Activated T-helper 1 cell treated with Interleukin-2 at 50 U/mL for 16 hours (primary cell): ENCODE data around the gene LHCGR.
"Not testable (repeated sequence)": the region's sequence is repeated elsewhere in the genome, so short reads cannot be mapped to it uniquely, and the experiment has no call there.

Experiments used
- DNase-seq: peaks from one replicate; pipeline ENCODE4 v3.0.0-alpha.2; 2020; ENCODE audit warnings: low read depth

The LHCGR gene

DNA sequence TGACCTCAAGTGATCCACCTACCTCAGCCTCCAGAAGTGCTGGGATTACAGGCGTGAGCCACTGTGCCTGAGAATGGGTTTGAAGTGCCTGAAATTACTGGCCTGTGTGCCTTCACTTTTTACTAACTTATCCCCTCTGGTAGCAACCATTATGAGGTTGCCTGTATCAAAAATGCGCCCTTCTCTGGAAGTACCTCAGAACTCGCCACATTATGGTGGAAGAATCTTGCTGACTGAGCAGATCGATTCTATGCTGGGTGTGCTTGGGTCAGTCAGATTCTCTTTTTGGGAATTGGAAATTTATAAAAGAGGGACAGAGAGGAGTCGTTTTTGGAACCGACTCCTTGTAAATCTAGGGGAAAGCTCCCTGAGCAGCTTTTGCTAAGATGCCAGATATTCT is 8.2 kb downstream of the LHCGR start:
- DNase-seq = no peak

DNA sequence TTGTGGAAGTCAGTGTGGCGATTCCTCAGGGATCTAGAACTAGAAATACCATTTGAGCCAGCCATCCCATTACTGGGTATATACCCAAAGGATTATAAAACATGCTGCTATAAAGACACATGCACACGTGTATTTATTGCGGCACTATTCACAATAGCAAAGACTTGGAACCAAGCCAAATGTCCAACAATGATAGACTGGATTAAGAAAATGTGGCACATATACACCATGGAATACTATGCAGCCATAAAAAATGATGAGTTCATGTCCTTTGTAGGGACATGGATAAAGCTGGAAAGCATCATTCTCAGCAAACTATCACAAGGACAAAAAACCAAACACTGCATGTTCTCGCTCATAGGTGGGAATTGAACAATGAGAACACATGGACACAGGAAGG is 16.3 kb downstream of the LHCGR start:
- not testable (repeated sequence) for DNase-seq

DNA sequence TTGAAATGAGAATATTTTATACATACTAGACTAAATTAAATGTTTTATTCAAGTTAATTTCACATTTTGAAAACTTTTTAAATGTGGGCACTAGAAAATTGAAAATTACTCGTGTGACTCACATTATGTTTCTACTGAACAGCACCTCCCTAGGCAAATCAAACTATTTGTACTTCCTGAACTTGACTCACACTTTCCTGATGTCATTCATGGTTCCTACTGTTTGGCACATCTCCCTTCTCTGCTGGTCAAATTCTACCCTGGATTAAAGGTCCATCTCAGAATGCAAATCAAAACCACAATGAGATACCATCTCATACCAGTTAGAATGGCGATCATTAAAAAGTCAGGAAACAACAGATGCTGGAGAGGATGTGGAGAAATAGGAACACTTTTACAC is 16.7 kb downstream of the LHCGR start:
- DNase-seq = no peak

DNA sequence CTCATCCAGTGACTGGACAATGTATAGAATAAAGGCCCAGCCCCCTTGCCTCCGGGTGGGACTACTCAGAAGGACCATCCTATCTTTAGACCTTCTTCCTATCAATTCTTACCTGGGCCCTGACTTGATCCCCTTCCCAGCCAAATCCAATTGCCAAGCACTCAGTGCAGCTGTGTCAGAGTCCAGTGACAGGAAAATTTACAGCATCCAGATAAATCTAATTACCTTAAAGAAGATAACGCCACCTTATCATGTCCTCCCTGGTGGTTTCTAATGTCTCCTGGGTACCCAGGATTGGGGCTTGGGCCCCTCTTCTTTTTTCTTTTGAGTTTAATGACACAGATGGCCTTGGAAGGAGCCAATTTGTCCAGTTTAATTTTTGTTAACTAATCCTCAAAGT is 19.3 kb downstream of the LHCGR start:
- no peak for DNase-seq

DNA sequence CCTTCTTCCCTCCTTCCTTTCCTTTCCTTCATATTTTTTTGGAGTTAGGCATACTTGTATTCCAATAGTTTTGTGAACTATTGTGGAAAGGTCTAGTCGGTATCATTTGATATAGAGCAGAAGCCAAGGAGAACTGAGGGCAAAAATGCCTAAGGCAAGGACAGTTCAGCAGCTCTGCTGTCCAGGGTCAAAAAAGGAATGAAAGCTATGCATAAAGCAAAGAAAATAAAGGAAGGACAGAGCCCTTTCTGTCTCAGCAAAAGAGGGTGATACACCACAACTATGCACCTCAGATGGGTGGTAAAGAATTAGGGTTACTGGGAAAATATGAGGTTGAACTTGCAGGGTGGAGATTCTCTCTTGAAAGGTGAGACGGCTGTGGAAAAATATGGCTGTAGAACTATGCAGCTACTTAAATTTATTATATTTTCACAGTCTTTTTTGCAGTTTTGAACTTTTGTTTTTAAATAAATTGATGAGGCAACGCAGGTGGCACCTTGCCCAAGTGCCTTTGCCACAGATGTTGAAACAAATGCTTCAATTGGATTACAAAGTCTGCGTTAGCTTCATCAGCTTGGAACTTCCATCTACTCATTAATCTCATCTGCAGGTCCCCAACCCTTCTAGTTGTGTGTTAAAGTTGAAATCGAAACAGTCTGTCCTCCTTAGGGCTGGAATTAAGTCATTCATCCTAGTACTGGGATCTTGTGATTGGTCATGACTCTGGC is 20.8 kb downstream of the LHCGR start:
- DNase-seq = no peak

DNA sequence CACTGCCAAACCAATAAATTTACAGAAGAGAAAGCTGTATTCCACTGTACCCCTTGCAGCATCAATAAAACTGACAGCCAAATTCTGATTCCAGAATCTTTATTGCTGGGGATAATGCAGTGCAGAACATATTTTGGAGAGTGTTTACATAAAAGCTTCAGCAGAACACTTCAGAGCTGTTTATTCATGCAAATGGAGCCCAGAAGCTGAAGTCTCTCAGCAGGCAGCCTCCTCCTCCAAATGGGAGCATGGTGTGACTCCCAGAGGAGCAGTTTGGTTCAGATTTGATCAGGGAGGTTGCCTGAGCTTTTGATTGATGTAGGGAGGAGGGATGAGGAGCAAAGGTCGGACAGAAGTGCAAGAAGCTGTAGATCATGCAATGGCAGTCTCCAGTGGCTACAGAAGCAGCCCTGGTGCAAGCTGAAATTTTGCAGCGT is 22.4 kb downstream of the LHCGR start:
- no peak for DNase-seq

DNA sequence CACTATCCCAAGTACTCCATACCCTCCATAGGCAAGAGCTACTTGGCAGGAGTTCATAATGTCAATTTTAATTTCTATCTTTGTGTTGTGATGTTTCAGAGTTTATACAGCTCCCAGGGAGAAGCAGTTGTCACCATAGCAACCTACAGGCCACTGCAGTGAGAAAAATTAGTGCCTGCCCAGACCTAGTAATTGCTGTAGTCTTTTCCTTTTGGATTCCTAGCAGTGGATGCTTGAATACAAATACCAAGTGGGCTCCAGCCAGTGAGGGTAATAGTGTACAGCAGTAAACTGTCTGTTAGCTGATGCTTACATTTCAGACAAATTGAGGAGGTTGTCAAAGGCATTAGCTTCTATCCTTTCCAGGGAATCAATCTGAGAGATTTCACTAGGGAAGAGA is 26.7 kb downstream of the LHCGR start:
- no peak for DNase-seq

DNA sequence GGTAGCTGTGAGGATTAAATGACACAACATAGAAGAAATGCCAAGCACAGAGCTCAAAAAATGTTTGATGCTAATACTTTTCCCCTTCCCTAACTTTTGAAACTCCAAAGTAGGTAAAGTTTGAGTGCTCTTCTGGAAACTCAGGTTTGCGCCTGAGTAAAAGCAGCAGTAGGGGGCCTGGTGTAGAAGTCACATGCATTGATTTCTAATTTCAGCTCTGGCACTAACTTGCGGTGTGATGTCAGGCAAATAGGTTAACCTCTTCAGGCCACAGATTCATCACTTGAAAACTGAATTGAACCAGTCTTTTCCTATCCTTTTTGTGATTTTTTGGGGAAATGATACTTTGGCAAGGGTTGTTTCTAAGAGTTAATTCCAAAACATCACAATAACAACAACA is 27.2 kb downstream of the LHCGR start:
- no peak for DNase-seq

DNA sequence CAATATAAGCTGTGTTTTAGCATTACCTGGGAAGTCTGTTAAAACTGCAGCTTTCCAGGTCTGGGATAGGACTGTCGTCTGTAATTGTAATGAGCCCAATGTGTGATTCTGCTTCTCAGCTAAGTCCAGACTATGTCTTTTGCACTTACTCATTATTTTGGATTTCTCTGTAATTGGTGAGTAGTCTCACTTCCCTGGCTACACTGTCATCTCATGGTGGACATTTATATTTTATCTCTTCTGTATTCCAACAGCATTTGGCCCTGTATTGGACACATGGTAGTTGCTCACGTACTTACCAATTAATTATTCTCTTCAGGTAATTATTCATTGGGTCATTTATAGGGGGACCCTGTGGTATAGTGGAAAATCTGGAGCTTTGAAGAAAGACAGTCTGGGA is 28.0 kb downstream of the LHCGR start:
- no peak for DNase-seq

DNA sequence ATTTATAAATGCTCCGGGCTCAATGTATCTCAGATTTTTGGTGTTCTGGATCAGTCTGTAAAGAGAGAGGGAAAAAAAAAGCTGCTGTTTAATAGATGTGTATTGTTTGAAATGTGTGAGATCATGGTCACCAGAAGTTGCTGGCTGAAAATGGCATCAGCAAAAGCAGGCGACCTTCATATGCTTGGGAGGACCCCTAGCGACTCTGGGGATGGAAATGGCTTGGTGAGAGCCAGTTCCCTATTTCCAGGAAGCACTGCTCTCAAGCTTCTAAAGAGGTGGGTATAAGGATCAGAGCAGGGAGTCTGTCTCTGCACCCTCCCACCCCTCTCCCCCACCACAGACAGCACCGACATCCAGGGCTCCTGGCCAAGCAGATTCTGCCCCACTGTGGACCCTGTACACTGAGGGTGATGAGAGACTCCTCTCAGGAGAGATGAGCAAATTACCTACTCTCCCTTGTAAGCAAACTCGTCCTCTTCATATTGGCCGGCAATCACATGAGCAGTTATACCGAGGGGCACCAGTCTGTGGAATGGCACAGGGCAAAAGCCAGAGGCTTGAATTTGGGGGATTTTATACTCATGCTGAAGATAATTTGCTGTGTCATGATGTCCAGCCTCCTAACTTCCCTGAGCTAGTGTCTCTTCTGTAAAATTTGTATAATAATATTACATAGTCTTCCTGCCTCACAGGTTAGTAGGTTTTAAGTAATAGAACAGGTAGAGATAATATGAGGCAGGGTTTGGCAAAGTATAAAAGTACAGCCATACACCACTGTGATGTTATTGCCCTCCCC is 29.6 kb downstream of the LHCGR start:
- DNase-seq = no peak

DNA sequence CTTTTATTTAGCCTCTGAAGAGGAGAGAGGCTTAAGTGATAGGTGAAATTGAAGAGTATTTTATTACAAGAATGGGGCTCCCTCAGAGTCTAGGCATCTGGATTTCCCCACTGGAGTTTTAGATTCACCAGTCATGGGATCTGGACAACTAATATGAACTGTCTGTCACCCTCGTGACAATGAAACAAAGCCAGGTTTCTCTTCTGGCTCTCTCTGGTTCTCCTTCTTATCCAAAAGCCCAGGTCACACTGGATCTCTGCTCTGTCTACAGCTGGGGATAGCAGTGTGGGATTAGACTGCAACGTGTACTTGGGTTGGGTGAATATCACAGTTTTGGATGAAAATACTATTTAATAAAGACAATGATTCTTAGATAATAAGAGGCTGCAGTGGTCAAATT is 31.2 kb downstream of the LHCGR start:
- no peak for DNase-seq

DNA sequence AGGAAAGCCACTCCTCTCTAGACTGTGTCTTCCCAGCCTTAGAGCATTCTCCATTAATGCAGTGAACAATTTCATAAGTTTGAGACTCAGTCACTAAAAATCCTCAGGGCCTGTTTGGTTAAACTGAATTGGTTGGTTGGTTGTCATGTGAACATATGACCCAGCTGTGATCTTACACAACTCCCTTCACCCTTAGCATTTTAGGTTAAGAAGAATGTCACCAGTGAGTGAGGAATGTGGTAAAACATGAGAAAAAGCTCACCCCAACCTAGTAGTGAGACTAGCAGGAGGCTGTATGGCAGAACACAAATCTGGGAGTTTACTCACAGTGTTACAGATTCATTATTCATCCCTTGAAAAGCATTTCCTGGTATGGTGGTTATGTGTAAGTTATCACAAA is 32.4 kb downstream of the LHCGR start:
- no peak for DNase-seq

DNA sequence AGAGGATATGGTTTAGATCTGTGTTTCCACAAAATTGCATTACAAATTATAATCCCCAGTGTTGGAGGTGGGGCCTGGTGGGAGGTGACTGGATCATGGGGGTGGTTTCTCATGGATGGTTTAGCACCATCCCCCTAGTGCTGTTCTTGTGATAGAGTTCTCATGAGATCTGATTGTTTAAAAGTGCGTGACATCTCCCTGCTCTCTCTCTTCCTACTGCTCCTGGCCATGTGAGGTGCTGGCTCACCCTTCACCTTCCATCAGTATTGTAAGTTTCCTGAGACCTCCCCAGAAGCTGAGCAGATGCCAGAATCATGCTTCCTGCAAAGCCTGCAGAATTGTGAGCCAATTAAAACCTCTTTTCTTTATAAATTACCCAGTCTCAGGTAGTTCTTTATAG is 33.1 kb downstream of the LHCGR start:
- DNase-seq = no peak

DNA sequence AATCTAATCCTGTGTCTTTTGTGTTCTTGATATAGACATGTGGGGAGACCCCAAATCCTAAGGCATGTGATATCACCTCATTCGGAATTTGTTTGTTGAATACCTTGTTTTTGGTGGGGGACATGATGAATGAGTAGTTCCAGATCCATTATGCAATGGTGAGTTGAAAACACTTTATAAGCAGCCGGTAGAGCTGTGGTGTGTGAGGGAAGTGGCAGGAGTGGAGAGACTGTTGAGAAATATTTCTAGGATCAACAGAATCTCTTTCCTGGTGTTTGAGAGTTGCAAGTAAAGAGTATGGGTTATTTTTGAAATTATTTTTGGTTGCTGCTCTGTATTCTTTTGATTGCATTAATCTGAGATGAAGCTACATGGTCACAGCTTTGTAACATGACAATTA is 34.4 kb downstream of the LHCGR start:
- no peak for DNase-seq

DNA sequence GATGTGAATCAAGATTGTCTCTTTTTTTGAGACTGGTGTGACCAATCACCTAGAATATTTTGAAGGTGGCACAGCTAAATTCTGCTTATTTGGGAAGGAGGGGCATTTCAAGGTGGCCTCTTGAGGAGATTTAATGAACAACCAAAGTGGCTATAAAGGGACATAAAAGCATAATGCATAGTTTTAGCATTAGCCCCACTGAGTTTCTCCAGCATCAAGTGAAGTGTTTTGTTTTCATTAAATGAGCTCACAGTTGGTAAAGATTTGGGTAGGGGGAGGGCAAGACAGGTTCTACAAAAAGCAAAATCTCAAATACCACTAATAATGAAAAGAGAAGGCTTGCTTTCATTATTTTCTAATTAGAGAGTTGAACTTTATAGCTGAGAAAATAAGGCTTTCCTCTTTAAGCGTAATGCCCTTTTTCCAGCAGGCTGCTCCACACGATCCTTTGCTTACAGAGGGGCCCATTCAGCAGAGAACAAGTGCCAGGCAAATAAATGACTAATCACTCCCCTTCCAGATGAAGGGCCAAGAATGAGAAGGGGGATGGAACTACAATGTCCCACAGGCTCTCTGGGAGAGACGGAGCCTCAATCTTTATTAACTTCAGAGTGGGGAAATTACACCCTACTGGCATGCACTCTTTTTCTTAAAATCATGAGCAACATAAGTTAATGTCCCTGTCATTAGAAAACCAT is 35.9 kb downstream of the LHCGR start:
- no peak for DNase-seq

DNA sequence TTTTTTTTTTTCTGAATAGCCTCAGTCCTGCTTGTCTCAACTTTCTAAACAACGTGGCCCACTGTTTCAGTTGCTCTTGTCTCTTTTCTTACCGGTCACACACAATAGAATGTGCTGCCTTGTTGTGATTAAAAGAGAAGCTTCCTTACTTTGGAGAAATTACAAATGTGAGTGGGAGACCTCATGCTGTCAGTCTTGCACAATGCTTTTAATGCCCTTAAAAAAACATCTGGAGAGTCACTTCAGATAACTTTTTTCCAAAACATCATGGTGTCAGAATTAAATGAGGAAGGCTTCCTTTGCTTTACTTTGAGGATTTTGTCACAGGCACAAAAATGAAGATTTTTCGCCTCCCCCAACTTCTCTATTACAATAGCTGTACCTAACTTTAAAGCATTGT is 37.7 kb downstream of the LHCGR start:
- DNase-seq = no peak

DNA sequence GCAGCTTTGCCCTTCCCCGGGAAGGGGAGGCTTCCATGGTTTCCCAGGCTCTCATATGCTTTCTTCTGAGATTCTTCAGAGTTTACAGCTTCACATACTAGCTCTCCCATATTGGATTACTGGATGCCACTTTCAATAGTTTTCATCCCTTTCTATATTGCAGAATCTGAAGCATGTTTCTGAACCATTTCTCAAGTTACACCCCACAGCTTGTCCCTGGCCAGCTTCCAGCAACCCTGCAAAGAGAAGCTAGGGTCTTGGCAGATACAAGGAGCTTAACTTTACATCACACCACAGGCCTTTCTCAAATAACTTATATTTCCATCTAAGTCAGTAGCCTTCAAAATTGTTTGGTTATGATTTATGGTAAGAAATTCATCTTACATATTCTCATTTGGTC is 39.6 kb downstream of the LHCGR start:
- DNase-seq = no peak

DNA sequence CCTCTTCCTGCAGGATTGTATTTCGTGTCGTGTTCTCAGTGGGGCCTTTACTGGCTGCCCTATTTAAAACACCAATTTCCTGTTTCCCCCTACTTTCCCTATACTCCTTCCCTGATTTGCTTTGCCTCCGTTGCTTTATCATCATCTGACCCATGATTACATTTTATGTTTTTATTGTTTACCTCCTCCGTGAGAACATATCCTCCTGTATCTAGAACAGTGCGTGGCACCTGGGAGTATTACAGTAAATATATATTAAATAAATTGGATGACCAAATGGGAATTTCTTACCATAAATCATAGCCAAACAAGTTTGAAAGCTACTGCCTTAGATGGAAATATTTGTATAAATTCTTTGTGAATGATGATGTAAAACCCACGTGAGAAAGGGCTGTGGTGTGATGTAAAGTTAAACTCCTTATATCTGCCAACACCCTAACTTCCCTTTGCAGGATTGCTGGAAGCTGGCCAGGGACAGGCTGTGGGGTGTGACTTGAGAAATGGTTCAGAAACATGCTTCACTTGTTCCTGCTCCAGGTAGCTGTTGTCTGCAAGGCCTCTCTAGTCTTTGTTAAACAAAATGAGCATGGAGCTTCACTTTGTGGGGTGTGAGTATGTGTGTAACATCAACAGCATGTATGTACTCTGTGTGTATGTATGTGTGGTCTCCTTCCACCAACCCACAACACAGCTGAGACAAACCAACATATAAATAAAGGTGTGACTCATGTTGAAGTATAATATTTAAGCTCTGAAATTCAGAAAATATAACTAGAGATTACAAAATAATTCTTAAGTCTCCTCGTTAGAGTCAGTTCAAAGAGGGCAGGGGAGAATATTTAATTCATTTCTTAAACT is 40.3 kb downstream of the LHCGR start:
- DNase-seq = no peak

DNA sequence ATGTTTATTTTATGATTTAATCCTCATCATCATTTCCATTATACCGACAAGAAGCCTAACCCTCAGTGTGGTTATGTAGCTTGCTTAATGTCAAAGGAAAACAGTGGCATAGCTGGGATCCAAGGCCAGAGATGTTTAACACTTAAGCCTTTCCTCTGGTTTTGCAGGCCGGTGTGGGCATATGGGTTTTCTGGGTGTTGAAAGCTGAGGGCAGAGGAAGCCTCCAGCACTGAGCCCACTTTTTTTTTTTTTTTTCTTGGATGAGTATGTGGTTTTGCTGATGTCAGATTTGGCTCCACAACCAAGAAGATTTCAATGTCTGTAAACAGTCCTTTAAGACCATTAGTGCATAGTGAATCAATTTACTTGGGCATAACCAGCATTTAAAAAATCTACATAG is 41.3 kb downstream of the LHCGR start:
- DNase-seq = no peak

DNA sequence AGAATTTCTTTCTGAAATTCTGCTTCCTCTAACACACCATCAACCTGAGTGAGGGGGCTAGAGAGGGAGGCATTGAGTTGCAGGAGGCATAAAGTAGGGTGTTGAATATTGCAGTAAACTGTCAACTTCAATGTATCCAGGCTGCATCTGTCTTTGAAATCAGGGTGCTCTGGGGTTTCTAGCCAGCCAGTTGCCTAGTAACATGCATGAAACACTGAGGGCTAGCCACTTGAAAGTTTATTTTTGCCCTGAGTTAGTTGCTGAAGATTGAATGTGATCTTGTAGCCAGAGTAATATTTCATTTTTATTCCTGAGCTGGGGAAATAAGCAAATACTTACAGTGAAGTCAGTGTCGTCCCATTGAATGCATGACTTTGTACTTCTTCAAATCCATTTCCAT is 41.9 kb downstream of the LHCGR start:
- DNase-seq = no peak

DNA sequence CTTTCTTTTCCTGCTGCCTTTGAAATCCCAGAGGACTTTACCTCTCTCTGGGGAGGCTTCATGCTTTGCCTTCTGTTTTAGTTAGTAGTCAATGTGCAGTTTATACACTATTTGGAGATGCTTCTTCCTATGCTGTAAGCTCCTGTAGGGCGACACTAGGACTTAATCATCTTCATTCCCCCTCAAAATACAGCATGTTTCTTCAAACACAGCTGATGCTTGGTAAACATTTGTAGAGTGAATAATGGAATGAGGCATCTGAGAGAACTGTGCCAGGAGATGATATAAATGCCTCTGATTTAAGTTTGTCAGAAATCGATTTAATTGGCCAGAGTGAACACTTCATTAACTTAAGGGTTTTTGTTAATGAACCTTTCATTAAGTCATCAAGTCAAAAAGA is 43.4 kb downstream of the LHCGR start:
- no peak for DNase-seq

DNA sequence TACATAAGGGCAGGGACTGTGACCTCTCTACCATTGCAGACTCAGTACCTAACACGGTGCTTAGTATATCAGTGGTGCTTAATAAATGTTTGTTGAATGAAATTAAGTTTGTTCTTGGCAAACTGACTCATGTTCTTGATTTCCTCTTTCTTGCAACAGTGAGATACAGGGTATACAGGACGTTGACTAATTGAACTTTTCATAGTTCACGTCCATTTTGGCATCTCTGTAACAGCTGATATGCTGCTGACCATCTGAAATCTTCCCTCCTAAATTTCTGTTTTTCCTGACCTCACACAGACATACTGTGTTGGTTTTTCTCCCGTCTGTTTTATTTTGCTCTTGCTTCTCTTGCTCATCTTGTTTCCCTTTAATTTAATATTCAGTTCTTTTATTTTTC is 44.2 kb downstream of the LHCGR start:
- no peak for DNase-seq
